H1 (cell line): ENCODE data around the gene ZDHHC22. TPM values are rescaled to one million over a fixed set of nuclear protein-coding genes. Genes with fewer than 3 reads are reported as not detected.

ENCODE experiments used
- BRCA1 ChIP-seq: IDR thresholded peaks from 2 replicates; pipeline ENCODE4 v1.6.1; 2012; ENCODE audit warnings: low read depth, low read length, improper control_type of control experiment
- EGR1 ChIP-seq: IDR thresholded peaks from 2 replicates; pipeline ENCODE4 v1.6.1; 2011; ENCODE audit warnings: low read depth, low read length, borderline replicate concordance
- FOSL1 ChIP-seq: IDR thresholded peaks from 2 replicates; pipeline ENCODE4 v1.6.1; 2011; ENCODE audit warnings: mild to moderate bottlenecking, low read depth, low read length, moderate library complexity; ENCODE audit not compliant: insufficient read depth
- HDAC2 ChIP-seq, 2 experiments: fragments of 300-600 bp in 1 of 2; sonication (generic) in 1 of 2; IDR thresholded peaks; 2 replicates each; pipeline ENCODE4 v1.6.1; 2011 to 2012; ENCODE audit warnings: low read depth in 2 of 2, low read length in 2 of 2, mild to moderate bottlenecking in 2 of 2, moderate library complexity in 2 of 2, borderline replicate concordance in 1 of 2, inconsistent platforms in 1 of 2
- HDAC6 ChIP-seq: IDR thresholded peaks from one replicate; pipeline ENCODE4 v1.7.1; 2012; ENCODE audit warnings: low read depth, mild to moderate bottlenecking, inconsistent platforms, low read length, moderate library complexity
- KDM1A ChIP-seq: fragments of 200-600, 300-600 bp; sonication (generic); IDR thresholded peaks from 2 replicates; pipeline ENCODE4 v1.7.1; 2016; ENCODE audit warnings: mild to moderate bottlenecking, low read length, borderline replicate concordance
- KDM4A ChIP-seq: IDR thresholded peaks from one replicate; pipeline ENCODE4 v1.7.1; 2012; ENCODE audit warnings: low read depth, mild to moderate bottlenecking, moderate library complexity, low read length, inconsistent platforms; ENCODE audit not compliant: severe bottlenecking
- MAX ChIP-seq: IDR thresholded peaks from 2 replicates; pipeline ENCODE4 v1.6.1; 2012; ENCODE audit warnings: inconsistent platforms
- RAD21 ChIP-seq, 2 experiments: IDR thresholded peaks in 1 of 2; conservative IDR thresholded peaks in 1 of 2; 2 replicates each; pipeline ENCODE4 v1.6.1; 2011; ENCODE audit warnings: low read depth in 2 of 2, low read length in 2 of 2, improper control_type of control experiment in 1 of 2, inconsistent platforms in 1 of 2, mild to moderate bottlenecking in 1 of 2, moderate library complexity in 1 of 2
- SAP30 ChIP-seq: fragments of 300-600 bp; sonication (generic); IDR thresholded peaks from 2 replicates; pipeline ENCODE4 v1.7.1; 2012; ENCODE audit warnings: low read length, moderate library complexity, mild to moderate bottlenecking, inconsistent platforms; ENCODE audit not compliant: insufficient read depth, insufficient replicate concordance
- SIN3A ChIP-seq, 2 experiments: IDR thresholded peaks in 1 of 2; conservative IDR thresholded peaks in 1 of 2; 2 replicates each; pipeline ENCODE4 v1.6.1; 2011 to 2012; ENCODE audit warnings: low read length in 2 of 2, improper control_type of control experiment in 1 of 2, low read depth in 1 of 2, mild to moderate bottlenecking in 1 of 2
- SP2 ChIP-seq: IDR thresholded peaks from 2 replicates; pipeline ENCODE4 v1.6.1; 2012; ENCODE audit warnings: mild to moderate bottlenecking, low read length, inconsistent platforms
- TBP ChIP-seq: IDR thresholded peaks from 2 replicates; pipeline ENCODE4 v1.6.1; 2011; ENCODE audit warnings: low read depth, low read length, improper control_type of control experiment
- ZNF274 ChIP-seq: IDR thresholded peaks from 2 replicates; pipeline ENCODE4 v1.7.0; 2012; ENCODE audit warnings: low read length, borderline replicate concordance; ENCODE audit errors: extremely low read depth
- polyA plus RNA-seq, 7 experiments: library from polyadenylated mRNA; depleted of rRNA in 3 of 7; stranded (reverse) in 5 of 7; unstranded in 2 of 7; fragments of >200 nt in 5 of 7; fragments of 200-250 nt in 2 of 7; gene quantifications; 1 replicate in 5 of 7; 2 replicates in 1 of 7; 4 replicates in 1 of 7; pipeline versions ENCODE4 v1.2.1 to v1.2.3, GENCODE V29; 2011 to 2013; ENCODE audit warnings: missing spikeins in 2 of 7, mixed read lengths in 2 of 7
- total RNA-seq: library from RNA; stranded (reverse); fragmentation: NEBNext Ultra II Directional; extraction: Animal tissue kit (Norgen Biotek cat#: 25700); gene quantifications from 2 replicates; pipeline ENCODE4 v1.2.1, GENCODE V29; 2021
- TF ChIP-seq, protein P1 (sequence below): IDR thresholded peaks from 2 replicates; pipeline ENCODE4 v1.6.1; 2011; ENCODE audit warnings: low read length, improper control_type of control experiment
- TF ChIP-seq, protein P2 (sequence below): IDR thresholded peaks from 2 replicates; pipeline ENCODE4 v1.6.1; 2012; ENCODE audit warnings: low read length, inconsistent platforms

The ZDHHC22 gene
- total and polyA plus RNA-seq, 2 of the 8 experiments (the other 6 are each of a cell fraction or from before 2014, with no cell fraction given): 23.8 to 55.2 TPM

DNA sequence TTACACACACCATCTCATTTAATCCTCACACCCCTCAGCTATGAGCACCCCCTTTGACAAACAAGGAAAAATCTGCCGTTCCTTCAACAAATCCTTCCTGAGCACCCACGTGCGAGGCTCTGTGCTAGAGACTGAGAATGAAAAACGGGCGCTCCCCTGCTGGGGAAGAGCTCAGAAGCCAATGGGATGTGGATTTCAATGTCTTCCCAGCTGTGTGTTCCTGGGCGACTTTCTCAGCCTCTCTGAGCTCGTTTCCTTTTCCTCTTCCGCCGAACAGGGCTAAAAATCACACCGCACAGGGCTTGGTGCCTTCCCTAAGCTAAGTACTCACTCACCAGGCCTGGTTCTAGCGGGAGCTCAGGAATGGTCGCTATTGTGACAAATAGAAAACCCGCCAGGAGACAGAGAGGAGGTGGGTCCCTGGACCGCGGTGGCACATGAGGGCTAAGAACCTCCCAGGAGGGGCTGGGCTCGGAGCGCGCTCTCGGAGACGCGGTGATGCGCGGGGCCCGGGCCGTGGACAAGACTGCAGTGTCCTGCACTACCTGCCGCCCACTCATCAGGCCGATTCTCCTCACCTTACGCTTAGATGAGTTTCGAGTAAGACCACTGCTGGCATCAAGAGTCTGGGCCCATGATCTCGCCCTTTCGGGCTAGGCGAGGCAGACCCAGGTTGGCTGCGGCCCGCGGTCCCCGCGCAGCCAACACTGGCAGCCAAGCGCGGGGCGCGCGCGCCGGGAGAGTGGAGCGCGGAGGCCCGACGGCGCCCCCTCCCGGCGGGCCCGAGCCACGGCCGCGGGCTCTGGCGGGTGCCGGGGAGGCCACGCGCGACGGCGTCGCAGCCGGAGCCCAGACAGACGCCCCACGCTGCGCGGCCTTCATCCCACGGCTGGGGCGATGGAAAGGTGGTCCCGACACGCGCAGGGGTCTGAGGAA lies 17.0 kb downstream of the ZDHHC22 start (continued):
- TF ChIP-seq HDAC2 (IDR thresholded peaks at IDR 0.05; ENCODE audit: borderline replicate concordance in 1 of 2, low read depth in 2 of 2, low read length in 2 of 2): peak; percentile 33 to 81; a peak in 3 of 4 replicates
- peak; percentile 57; the same call in 1 of the 2 replicates for TF ChIP-seq KDM1A
- TF ChIP-seq HDAC6: no peak
- peak; percentile 33 to 65; a peak in 3 of 4 replicates for TF ChIP-seq RAD21 (IDR thresholded peaks at IDR 0.05 in 1 of 2, conservative IDR thresholded peaks at IDR 0.05 in 1 of 2; ENCODE audit: low read depth in 2 of 2, low read length in 2 of 2)
- no peak for TF ChIP-seq BRCA1
- TF ChIP-seq KDM4A: peak; percentile 87
- TF ChIP-seq, protein P1, sequence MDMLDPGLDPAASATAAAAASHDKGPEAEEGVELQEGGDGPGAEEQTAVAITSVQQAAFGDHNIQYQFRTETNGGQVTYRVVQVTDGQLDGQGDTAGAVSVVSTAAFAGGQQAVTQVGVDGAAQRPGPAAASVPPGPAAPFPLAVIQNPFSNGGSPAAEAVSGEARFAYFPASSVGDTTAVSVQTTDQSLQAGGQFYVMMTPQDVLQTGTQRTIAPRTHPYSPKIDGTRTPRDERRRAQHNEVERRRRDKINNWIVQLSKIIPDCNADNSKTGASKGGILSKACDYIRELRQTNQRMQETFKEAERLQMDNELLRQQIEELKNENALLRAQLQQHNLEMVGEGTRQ: no peak
- TF ChIP-seq, protein P2, sequence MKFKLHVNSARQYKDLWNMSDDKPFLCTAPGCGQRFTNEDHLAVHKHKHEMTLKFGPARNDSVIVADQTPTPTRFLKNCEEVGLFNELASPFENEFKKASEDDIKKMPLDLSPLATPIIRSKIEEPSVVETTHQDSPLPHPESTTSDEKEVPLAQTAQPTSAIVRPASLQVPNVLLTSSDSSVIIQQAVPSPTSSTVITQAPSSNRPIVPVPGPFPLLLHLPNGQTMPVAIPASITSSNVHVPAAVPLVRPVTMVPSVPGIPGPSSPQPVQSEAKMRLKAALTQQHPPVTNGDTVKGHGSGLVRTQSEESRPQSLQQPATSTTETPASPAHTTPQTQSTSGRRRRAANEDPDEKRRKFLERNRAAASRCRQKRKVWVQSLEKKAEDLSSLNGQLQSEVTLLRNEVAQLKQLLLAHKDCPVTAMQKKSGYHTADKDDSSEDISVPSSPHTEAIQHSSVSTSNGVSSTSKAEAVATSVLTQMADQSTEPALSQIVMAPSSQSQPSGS: no peak
- TF ChIP-seq SAP30: no peak
- TF ChIP-seq TBP: no peak
- no peak; a peak in 1 of 4 replicates for TF ChIP-seq SIN3A (conservative IDR thresholded peaks at IDR 0.05 in 1 of 2, IDR thresholded peaks at IDR 0.05 in 1 of 2; ENCODE audit: low read depth in 1 of 2, low read length in 2 of 2)
- no peak for TF ChIP-seq FOSL1
- TF ChIP-seq SP2: no peak
- TF ChIP-seq ZNF274: no peak
- no peak for TF ChIP-seq EGR1
- no peak for TF ChIP-seq MAX
